Measurements from ENCODE around the gene PPP1R13B. TPM values are rescaled to one million over a fixed set of nuclear protein-coding genes. Genes with fewer than 3 reads are reported as not detected.

PPP1R13B gene
- total RNA-seq, 1 donor from 2014 or later, result 53.0 TPM

GRCh38 chr14:103854822-103855733 lies 7.7 kb upstream of the PPP1R13B start:
- H3K9me3 Mint-ChIP-seq, result no peaks in the 10 kb centered on the region
- H3K4me3 Mint-ChIP-seq, result peak overlapping the region; percentile 49
- H3K4me1 Mint-ChIP-seq, result peaks cover 34% of the 10 kb centered on the region
- no peaks in the 10 kb centered on the region for H3K27me3 Mint-ChIP-seq (ENCODE audit: low read depth)
- H3K36me3 Mint-ChIP-seq, result no peaks in the 10 kb centered on the region
- peak in 1 of 2 experiments; percentile 69 for DNase-seq (ENCODE audit: low spot score in 2 of 2, unreplicated experiment in 2 of 2)
- H3K27ac Mint-ChIP-seq, result peak overlapping the region; percentile 91
- no peak for TF ChIP-seq CTCF (IDR thresholded peaks at IDR 0.05; ENCODE audit: unreplicated experiment)

DNA sequence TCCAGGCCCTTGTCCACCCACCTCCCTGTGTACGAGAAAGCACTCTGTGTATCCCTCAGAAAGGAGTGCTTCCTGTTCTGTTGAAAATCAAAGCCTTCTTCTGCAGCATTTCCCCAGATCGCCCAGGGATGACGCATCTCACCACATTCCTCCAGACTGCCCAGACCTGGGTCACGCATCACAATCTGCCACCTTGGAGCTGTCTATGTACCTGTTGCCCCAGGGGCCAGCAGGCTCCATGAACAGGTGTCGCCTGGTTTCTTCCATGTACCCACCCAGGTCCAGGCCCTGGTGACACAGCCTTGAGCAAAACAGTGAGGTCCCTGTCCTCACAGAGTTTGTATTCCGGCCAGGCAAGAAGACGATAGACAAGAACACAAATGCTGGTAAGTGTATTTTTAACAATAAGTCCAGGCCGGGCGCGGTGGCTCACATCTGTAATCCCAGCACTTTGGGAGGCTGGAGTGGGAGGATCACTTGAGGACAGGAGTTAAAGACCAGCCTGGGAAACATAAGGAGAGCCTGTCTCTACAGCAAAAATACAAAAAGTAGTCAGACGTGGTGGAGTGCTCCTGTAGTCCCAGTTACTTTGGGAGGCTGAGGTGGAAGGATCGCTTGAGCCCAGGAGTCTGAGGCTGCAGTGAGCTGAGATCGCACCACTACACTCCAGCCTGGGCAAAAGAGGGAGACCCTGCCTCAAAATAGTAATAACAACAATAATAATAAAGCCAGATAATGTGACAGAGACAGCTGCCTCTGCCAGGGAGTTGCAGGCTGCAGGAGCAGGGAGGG lies 6.8 kb upstream of the PPP1R13B start:
- no peak for DNase-seq (ENCODE audit: low spot score in 2 of 2, unreplicated experiment in 2 of 2)

GRCh38 chr14:103849151-103849886 lies 1.9 kb upstream of the PPP1R13B start:
- Mint-ChIP-seq H3K4me1 (peaks cover 26% of the 10 kb centered on the region), H3K27ac (peak overlapping the region; percentile 87), H3K36me3 (no peaks in the 10 kb centered on the region), H3K4me3 (peak overlapping the region; percentile 71), H3K27me3 (ENCODE audit: low read depth) (peaks cover 14% of the 10 kb centered on the region), H3K9me3 (no peaks in the 10 kb centered on the region)
- no peak for DNase-seq (ENCODE audit: low spot score in 2 of 2, unreplicated experiment in 2 of 2)
- no peak for TF ChIP-seq CTCF (IDR thresholded peaks at IDR 0.05; ENCODE audit: unreplicated experiment)

More for the DNA sequence above, 6.8 kb upstream of the PPP1R13B start:
- H3K9me3 Mint-ChIP-seq, result no peaks in the 10 kb centered on the region
- no peaks in the 10 kb centered on the region for H3K27me3 Mint-ChIP-seq (ENCODE audit: low read depth)
- no peaks in the 10 kb centered on the region for H3K36me3 Mint-ChIP-seq
- peak overlapping the region; percentile 91 for H3K27ac Mint-ChIP-seq
- no peak overlapping the region for H3K4me3 Mint-ChIP-seq
- no peak for TF ChIP-seq CTCF (IDR thresholded peaks at IDR 0.05; ENCODE audit: unreplicated experiment)
- H3K4me1 Mint-ChIP-seq, result peaks cover 34% of the 10 kb centered on the region

DNA sequence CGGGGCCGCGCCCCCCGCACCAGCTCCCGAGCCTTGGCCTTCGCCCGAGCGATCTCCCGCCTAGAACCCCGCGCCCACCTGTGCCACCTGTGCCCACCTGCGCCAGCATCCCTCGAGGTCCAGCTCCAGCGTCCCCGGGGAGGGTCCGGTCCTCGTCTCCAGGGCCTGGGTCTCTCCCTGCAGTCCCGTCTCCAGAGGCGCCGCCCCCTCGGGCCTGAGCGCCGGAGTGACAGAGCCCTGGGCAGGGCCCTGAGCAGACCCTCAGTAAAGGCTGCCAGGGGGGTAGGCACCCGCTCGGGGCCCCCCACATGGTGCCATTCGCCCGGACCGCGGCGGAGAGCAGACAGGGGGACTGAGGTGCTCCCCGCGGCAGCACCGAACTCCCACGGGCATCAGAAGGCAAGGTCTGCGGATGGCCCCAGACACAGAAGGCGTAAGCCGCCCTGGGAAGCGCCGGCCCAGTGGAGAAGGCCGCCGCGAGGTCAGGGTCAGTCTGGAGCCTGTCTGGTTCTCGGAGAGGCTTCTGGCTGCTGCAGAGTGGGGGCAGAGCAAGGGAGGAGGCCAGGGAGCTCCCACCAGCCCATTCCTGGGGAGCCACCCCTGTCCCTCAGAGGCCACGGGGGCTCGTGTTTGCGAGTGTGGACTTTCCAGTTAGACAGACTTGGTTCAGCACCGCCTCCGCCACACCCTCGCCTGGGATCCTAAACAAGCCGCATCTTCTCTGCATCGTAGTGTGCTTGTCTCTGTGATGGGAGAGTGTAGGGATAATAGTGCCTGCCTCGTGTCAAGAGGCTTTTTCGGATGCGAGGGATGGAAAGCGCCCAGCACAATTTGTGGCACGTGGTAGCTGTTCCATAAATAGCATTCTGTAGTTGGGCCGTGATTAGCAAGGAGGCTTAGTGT lies 1.1 kb upstream of the PPP1R13B start:
- DNase-seq (ENCODE audit: low spot score in 2 of 2, unreplicated experiment in 2 of 2), result peak in 1 of 2 experiments; percentile 65
- peak overlapping the region; percentile 87 for H3K27ac Mint-ChIP-seq
- peaks cover 20% of the 10 kb centered on the region for H3K4me1 Mint-ChIP-seq
- H3K27me3 Mint-ChIP-seq (ENCODE audit: low read depth), result peaks cover 14% of the 10 kb centered on the region
- H3K36me3 Mint-ChIP-seq, result no peaks in the 10 kb centered on the region
- TF ChIP-seq CTCF (IDR thresholded peaks at IDR 0.05; ENCODE audit: unreplicated experiment), result no peak
- no peaks in the 10 kb centered on the region for H3K9me3 Mint-ChIP-seq
- peak overlapping the region; percentile 71 for H3K4me3 Mint-ChIP-seq

All from mesothelial cell of epicardium (in vitro differentiated cells).